BJ (cell line): ENCODE measurements around the gene PROC. TPM values are rescaled to one million over a fixed set of nuclear protein-coding genes. Genes with fewer than 3 reads are reported as not detected.

Experiments used
- CTCF ChIA-PET: fragments of 350-600 bp; formaldehyde crosslinking; extraction: SDS; loops from one replicate; lab custom pipeline; 2021; ENCODE audit warnings: antibody characterized with exemption, inconsistent platforms; lab: Yijun Ruan, JAX
- POLR2A ChIA-PET: fragments of 300-600 bp; sonication (Branson Sonifier 250); formaldehyde crosslinking; extraction: SDS; loops from one replicate; lab custom pipeline; 2021; ENCODE audit warnings: antibody characterized with exemption; lab: Charles Lee
- DNase-seq: peaks from one replicate; pipeline ENCODE4 v3.0.0-alpha.2; 2011; ENCODE audit warnings: low read depth
- H3K27me3 ChIP-seq: 2 replicates; pipeline ENCODE4 v1.6.0; 2011; ENCODE audit warnings: low read length; ENCODE audit not compliant: control insufficient read depth, insufficient read depth
- H3K36me3 ChIP-seq: 2 replicates; pipeline ENCODE4 v1.5.1; 2011; ENCODE audit warnings: low read length; ENCODE audit not compliant: control insufficient read depth, insufficient read depth
- H3K4me3 ChIP-seq: 2 replicates; pipeline ENCODE4 v1.5.1; 2011; ENCODE audit warnings: low read depth, mild to moderate bottlenecking, control low read depth, low read length
- CTCF ChIP-seq: IDR thresholded peaks from 2 replicates; pipeline ENCODE4 v1.5.1; 2011; ENCODE audit warnings: low read depth, mild to moderate bottlenecking, control low read depth, inconsistent platforms, low read length, moderate library complexity; ENCODE audit not compliant: insufficient read depth
- polyA plus RNA-seq: library from polyadenylated mRNA; depleted of rRNA; stranded (reverse); fragments of >200 nt; gene quantifications from 2 replicates; pipeline ENCODE4 v1.2.3, GENCODE V29; 2011

The PROC gene
- polyA plus RNA-seq, 1 experiment, result 0.11 TPM

GRCh38 chr2:127414638-127415592 is 3.3 kb upstream of the PROC start:
- no peak for DNase-seq
- POLR2A ChIA-PET, result no interaction called here
- CTCF ChIA-PET, result interaction anchor here (0.8 to 2.2 kb wide), 3 partner anchors 11 to 91 kb away, joined by 3 to 7 read pairs (median 3); no protein-coding TSS in a partner anchor
- H3K4me3 ChIP-seq, result no peak overlapping the region
- H3K36me3 ChIP-seq, result no peaks in the 10 kb centered on the region
- no peaks in the 10 kb centered on the region for H3K27me3 ChIP-seq
- no peak for TF ChIP-seq CTCF

- TF ChIP-seq CTCF, result no peak
- no peak overlapping the region for H3K4me3 ChIP-seq
- CTCF ChIA-PET, result interaction anchor here (0.7 to 2.2 kb wide), 5 partner anchors 12 to 121 kb away, joined by 3 to 7 read pairs (median 3); no protein-coding TSS in a partner anchor
These were observed 2.4 kb upstream of the PROC start for GRCh38 chr2:127415593-127416505.

GRCh38 chr2:127416506-127417001 is 1.7 kb upstream of the PROC start:
- POLR2A ChIA-PET, result no interaction called here
- no peak for DNase-seq
- Histone ChIP-seq H3K4me3 (no peak overlapping the region), H3K27me3 (no peaks in the 10 kb centered on the region), H3K36me3 (no peaks in the 10 kb centered on the region)
- no peak for TF ChIP-seq CTCF
- CTCF ChIA-PET, result interaction anchor here (0.7 to 1.4 kb wide), 3 partner anchors 12 to 121 kb away, joined by 3 to 6 read pairs (median 3); no protein-coding TSS in a partner anchor

More at GRCh38 chr2:127415593-127416505, 2.4 kb upstream of the PROC start:
- POLR2A ChIA-PET, result no interaction called here
- Histone ChIP-seq H3K27me3 (no peaks in the 10 kb centered on the region), H3K36me3 (no peaks in the 10 kb centered on the region)
- no peak for DNase-seq

GRCh38 chr2:127417406-127417805 is 821 bp upstream of the PROC start:
- Histone ChIP-seq H3K36me3 (no peaks in the 10 kb centered on the region), H3K27me3 (peaks cover 3% of the 10 kb centered on the region), H3K4me3 (no peak overlapping the region)
- POLR2A ChIA-PET, result interaction anchor here (0.5 kb wide), 1 partner anchor 11 kb away, joined by 7 read pairs; no protein-coding TSS in a partner anchor
- CTCF ChIA-PET, result interaction anchor here (1.3 kb wide), 1 partner anchor 93 kb away, joined by 6 read pairs; no protein-coding TSS in a partner anchor
- DNase-seq, result no peak
- TF ChIP-seq CTCF, result no peak
